Measurements from ENCODE around the gene FRY.

- TF ChIP-seq CTCF (IDR thresholded peaks at IDR 0.05), result no peak
- no peak for TF ChIP-seq POLR2A (IDR thresholded peaks at IDR 0.05)
Measured at GRCh38 chr13:31982540-31982939, 49.0 kb upstream of the FRY start.
